NK-92 (cell line): ENCODE measurements around the gene RHD.
"Not testable (repeated sequence)": the region's sequence is repeated elsewhere in the genome, so short reads cannot be mapped to it uniquely, and the experiment has no call there.

ENCODE experiments used
- DNase-seq: peaks from one replicate; lab custom pipeline; 2025; ENCODE audit not compliant: unreplicated experiment; lab: John Stamatoyannopoulos, UW

Gene RHD

DNA sequence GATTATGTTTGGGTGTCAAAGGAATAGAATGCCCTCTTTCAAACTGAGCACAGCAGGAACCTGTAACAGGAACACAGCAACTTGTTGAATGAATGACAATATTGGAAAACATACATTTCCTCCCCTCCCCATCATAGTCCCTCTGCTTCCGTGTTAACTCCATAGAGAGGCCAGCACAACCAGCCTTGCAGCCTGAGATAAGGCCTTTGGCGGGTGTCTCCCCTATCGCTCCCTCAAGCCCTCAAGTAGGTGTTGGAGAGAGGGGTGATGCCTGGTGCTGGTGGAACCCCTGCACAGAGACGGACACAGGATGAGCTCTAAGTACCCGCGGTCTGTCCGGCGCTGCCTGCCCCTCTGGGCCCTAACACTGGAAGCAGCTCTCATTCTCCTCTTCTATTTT lies at the start of gene RHD:
Gene RHD, plus strand, starts transcription at position 272 of the 400 bp plus-strand sequence. Its CDS starts 39 bp downstream, at position 311.
- not testable (repeated sequence) for DNase-seq

DNA sequence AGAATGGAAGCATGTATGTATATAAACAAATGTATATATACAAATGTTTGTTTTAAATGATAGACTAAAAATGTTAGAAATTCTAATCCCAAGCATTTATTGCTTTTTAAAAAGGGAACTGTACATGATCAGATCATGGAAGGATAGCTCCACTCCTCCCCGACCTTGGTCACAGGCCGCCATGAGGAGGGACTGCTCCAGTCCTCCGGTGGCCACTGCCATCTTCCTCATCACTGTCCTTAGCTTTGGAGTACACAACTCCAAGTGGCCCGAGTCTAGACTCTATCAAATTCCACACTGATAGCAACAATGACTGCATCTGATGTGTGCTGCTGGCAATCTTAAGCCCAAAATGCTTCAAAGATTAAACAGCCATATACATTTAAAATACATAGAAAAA lies 49.7 kb upstream of the RHD start:
- no peak for DNase-seq

DNA sequence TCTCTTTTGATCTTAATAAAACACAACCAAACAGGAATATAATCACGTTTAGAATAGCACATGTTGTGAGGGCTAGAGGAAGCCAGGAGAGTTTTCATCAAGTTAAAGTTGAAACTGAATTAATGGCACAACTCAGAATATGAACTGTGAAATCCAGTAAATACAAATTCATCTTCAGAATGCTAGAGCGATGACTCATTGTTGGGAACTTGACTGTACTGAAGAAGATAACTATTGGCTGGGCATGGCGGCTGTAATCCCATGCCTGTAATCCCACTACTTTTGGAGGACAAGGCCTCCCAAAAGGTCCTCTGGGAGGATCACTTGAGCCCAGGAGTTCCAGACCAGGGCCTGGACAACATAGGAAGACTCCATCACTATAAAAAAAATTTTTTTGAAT lies 48.8 kb upstream of the RHD start:
- DNase-seq = no peak

DNA sequence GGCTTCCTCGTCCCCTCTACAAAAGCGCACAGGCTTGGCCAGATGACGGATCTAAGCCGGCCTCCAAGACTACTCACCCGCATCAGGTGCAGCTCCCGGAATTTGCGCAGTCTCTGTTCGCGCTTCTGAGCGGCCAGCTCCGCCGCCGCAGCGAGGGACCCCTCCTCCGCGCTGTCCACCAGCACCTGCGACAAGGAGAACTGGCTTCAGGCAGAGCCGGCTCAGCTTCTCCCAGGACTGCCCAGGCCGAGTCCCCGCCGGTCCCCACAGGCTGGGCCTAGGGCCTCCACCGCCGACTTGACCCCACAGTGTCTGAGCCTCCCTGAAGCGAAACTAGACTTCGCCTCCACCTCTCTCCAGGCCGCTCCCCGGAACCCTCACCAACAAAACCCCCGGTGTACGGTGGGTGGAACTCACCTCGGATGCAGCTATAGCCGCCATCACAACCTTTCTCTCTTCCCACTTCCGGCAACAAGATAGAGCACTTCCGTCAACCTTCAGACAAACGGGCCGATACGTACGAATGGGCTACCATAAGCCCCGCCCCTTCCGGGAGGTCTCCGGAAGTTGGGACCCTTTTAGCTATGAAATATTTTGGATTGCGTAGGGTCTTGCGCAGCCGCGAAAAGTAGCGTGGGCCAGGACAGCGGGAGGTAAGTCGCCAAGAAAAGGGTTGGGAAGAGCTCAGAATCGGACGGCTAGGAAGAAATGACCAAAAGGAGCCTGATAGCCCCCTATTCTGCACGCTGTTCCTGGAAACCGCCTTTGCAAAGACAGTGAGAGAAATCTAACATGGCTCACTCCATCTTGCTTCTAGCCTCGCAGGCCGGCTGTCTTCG lies 40.1 kb upstream of the RHD start, which contains the start of gene SYF2:
Gene SYF2, minus strand, starts transcription at position 476 of the 839 bp plus-strand sequence. Its CDS starts 35 bp downstream, at position 441.
- peak; percentile 62 for DNase-seq

DNA sequence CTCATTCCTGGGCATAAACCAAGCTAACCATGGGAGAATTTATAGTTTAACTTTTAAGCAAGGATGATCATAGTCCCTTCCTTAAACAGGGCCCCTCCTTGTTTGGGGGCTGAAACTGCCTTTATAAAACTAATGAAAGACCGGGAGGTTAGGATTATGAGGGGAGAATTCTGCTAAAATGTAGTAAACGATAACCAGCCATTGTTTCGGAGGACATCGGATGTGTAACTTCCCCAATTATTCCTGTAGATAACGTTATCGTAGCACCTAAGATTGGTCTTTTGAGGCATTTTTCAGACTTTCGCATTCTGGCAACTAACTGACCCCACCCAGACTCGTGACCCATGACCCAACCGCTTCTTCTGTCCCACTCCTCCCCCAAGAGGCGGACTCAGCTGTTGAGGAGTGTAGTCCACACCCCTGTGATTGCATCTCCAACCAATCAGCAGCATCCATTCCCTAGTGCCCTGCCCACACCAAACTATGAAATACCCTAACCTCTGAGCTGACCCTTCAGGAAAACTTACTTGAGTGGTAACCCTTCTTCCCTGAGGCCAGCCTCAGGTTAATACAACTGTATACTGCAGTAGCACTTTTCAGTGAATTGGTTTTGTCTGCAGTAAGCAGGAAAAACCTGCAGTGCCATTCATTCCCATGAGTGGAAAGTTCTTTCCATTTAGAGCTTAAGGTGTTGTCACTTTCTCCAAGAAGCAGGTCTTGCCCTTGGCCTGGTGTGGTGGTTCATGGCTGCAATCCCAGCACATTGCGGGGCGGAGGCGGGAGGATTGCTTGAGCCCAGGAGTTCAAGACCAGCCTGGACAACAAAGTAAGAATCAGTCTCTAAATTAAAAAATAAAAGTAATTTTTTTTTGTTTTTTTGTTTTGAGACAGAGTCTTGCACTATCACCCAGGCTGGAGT lies 39.2 kb upstream of the RHD start:
- DNase-seq = no peak

DNA sequence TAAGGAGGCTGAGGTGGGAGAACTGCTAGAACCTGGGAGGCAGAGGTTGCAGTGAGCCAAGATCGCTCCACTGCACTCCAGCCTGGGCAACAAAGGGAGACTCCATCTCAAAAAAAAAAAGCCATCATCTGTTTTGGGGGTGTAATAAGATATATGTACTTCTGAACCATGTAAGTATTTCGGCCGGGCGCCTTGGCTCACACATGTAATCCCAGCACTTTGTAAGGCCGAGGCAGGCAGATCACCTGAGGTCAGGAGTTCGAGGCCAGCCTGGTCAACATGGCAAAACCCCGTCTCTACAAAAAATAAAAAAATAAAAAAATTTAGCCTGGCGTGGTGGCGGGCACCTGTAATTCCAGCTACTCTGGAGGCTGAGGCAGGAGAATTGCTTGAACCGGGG lies 36.9 kb upstream of the RHD start:
- DNase-seq = not testable (repeated sequence)

DNA sequence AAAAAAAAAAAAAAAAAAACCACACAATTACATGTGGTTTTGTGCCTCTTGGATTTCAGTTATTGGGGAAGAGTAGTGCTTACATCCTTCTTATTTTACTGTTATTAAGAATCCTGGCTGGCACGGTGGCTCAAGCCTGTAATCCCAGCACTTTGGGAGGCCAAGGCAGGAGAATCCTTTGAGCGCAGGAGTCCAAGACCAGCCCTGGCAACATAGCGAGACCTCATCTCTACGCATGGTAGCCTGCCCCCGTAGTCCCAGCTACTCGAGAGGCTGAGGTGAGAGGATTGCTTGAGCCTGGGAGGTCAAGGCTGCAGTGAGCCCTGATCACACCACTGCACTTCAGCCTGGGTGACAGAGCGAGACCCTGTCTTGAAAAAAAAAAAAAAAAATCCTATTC lies 36.0 kb upstream of the RHD start:
- not testable (repeated sequence) for DNase-seq

DNA sequence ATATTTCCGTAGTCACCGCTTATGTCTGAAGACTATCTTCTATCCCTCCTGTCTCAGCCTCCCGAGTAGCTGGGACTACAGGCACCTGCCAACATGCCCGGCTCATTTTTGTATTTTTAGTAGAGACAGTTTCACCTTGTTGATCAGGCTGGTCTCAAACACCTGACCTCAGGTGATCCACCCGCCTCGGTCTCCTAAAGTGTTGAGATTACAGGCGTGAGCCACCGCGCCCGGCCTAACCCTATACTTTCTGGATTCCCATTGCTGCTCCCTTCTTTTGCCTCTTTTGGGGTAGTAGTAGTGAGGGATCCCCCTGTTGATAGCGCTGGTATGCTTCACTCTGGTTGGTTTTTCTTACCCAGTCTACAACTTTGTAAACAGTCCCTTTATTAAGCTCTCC lies 34.3 kb upstream of the RHD start:
- DNase-seq = no peak

DNA sequence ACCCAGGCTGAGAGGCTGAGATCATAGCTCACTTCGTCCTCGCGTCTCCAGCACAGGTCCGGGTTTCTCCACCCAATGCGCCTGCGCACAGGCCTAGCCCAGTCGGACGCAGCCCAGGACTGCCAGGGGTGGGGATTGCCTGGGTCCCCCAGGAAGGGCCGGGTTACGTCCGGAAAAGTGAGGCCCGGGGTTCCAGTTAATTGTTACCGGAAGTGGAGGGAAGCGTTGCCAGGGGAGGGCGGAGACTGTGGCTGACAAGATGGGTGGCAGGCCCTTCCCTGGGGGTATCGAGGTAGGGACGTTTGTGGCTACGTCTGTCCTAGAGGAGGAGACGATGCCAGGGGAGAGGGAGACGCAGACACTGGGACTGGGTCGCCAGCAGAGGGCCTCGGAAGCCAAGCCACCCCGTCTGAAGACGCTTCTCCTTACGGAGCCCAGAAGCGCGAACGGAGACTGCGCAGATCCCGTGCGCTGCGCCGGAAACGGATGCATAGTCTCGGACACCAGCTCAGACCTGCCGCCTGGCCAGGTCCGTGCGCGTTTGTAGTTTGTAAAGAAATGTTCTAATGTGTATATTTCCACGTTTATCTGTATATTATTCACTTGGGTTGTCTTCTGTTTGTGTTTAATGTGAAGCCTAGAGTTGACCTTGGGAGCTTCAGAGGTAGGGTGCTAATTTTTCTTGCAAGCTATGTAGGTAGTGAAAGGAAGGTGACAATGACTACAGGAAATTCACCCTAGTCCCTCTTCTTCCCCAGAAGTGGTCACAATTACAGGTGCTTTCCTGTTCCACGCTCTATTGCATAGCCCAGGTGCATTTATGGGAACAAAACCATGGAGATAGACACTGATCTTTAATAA lies 32.4 kb upstream of the RHD start:
- DNase-seq = peak; percentile 42

DNA sequence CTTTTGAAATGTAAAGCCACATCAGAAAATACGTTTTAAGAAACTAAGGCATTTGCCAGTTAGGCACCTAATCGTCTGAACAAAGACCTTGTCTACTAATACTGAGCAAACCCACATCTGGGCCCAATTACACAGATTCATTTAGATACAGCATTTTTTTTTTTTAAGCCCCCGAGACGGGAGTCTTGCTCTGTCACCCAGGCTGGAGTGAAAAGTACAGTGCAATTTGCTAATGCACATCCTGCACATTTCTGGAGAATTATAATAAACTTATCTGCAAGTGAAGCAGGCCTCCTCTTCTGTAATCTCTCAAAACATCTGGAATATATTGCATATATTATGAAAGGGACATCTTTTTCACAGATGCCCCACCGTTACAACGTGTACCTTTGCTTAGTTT lies 28.4 kb upstream of the RHD start:
- DNase-seq = no peak

DNA sequence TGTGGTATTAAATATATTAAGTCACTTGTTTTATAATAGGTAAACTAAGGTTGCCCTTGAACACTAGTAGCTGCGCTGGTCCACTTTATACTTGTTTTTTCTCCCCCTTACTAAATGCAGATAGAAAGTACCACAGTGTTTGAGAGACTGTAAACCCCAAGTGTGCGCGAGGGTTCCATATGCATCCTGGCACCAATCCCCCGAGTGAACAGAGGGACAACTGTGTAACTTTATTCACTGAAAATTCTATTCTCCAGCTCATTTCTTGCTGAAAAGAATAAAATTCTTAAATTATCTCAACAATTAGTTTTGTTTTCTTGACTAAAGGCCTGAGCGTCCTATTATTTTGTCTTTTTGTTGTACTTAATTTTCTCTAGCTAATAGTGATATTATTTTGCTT lies 26.9 kb upstream of the RHD start:
- DNase-seq = no peak

DNA sequence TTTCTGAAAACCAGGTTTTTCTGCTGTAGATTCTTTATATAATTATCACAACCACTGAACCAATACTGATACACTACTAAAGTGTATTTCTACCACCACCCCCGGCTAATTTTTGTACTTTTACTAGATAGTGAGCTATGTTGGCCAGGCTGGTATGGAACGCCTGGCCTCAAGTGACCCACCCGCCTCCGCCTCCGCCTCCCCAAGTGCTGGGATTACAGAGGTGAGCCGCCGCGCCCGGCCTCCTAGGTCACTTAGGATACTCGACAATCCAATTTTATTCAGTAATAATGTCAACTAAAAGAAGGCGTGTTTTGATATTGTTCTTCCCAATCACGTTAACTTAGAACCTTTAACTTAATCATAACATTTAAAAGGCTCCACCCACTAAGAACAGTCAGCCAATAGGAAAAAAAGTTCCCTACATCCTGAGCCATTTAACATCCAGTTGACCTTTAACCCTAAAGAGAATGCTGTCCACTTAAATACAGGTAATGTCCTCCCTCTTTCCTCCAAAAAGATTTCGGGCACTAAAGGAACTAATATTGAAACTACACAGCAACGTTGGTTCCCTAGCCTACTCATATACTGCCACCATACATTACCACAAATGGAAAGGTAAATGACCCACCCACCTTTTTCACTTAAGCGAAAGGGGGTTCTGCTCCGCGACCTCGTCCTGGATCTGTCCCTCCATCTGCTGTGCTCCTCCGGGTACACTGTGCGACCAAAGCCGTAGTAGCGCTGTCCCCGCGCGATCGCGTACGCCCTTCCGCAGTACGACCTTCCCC lies 26.3 kb upstream of the RHD start:
- no peak for DNase-seq

DNA sequence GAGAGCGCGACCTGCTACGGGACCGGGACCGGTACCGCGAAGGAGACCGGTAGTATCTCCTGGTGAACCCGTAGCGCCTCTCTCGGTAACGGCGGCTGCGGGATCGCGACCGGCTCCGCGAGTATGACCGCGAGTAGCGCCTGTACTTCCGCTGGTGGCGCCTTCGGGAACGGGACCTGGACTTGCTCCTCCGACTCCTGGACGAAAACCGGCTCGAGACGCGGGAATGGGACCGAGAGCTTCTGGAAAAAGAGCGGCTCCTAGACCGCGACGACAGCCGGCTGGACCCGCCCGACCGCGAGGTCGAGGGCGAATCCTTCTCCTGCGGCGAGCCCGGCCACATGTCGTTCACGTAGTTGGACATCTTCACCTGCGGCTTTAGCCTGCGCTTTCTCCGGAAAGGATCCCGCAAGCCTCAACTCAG lies 25.7 kb upstream of the RHD start:
- DNase-seq = no peak

DNA sequence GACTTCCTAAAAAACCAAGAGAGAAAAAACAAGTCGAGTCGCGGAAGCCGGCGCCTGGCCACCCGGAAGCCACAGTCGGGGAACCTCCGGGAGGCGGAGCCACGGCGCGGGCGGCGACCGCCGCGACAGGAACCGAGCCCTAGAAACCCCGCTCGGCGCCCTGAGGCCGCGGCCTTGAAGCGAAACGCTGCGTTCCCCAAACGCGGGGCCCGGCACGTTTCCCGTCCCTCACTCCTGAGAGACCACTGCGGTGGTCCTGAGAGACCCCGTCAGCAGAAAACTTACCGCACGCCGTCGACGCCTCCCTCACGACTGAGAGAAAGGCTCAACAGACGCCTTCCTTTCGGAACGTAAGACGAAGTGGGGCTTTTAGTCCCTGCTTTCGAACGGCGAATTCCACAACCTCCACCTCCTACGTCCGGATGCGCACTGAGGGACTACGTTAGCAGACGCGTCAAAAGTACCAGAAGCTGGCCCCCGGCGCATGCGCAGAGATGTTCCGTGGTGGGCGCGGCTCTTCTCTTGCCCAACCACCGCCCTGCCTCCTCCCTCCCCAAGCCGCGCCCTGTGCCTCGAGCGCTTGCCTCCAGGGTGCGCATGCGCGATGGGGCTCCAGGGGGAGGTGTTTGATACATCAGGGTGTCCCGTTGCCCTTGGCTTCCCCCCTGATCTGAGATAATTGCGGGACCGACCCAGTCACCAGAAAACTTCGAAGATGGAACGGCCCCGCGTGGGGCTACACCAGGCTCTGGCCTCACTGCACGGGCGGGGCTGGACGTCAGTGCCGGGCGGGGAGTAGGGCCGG lies 25.1 kb upstream of the RHD start, which contains the start of gene RSRP1:
Gene RSRP1, minus strand, starts transcription at position 431 of the 805 bp plus-strand sequence. CDS start 491 bp downstream, outside the sequence.
- DNase-seq = peak; percentile 99

DNA sequence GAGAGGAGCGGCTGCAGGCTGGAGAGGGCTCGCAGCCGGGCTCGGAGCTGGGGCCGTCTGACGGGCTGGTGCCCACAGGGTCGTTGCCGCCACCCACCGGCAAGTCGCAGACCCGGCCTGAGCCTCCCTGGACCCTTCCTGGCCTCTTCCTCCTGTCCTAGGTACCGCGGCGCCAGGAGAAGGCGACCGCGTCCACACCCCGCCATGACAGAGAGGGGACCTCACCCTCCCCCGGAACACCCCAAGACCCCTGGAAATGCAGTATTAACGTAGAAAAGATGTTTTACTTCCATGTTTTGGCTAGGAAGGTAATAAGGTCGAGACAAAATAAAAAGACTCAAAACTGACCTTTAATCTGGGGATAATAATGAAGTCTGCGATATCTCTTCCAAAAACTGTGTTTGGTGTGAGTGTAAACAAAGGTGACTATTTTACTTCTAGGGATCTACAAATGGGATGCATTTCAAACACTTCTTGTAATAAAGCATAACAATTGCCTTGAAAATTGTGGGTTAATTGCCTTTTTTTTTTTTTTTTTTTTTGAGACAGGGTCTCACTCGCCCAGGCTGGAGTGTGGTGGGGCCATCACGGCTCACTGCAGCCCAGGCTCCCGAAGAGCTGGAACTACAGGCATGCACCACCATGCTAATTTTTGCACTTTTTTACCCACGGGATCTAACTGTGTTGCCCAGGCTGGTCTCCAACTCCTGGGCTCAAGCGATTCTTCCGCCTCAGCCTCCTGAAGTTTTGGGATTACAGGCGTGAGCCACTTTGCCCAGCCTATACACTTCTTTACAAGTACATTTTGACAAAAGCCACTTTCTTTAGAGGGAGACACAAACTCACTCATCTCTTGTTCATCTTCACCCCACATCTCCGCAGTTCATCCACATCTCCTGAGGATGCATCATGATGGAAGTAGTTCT lies 24.2 kb upstream of the RHD start:
- DNase-seq = no peak

DNA sequence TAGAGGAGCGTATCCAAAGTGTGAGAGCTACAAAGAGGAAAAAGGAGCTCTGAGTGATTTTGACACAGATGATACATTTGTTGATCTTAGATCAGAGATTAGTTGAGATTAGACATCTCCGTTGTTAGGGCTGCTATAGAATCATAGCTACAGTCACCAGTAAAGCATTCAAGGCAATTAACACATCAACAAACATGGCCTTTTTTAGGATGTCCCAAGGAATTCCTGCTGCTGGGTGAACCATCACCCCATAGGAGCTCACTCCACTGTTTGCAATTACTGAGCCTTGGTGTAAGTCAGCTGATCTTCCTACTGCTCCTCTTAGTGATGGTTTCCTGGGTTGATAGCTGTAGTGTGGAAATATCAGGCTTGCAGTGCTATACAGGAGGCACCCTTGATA lies 18.4 kb upstream of the RHD start:
- DNase-seq = no peak

DNA sequence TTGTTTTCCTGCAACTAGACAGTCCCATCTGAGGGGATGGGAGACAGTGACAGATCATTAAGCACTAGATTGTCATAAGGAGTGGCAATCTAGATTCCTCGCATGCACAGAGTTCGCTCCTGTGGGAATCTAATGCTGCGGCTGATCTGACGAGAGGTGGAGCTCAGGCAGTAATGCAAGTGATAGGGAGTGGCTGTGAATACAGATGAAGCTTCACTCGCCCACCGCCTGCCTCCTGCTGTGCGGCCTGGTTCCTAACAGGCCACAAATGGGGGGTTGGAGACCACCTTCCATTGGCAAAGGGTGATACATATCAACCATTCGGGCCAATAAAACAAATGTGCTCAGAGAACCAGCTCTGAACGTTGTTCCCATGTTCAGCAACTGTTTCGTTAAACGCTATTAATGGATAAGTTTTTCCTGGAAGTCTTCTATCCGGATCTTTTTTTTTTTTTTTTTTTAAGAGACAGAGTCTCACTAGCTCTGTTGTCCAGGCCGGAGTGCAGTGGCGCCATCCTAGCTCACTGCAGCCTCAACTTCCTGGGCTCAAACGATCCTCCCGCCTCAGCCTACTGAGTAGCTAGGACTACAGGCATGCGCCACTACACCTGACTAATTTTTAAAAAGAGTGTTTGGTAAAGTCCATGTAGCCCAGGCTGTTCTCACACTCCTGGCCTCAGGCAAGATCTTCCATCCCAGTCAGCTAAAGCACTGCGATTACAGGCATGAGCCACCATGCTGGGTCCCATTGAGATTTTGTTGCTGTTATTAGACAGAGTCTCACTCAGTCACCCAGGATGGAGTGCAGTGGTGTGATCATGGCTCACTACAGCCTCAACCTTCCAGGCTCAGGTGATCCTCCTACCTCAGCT lies 16.4 kb upstream of the RHD start:
- no peak for DNase-seq
